ENCODE measurements around the gene ETV1. TPM values are rescaled to one million over a fixed set of nuclear protein-coding genes. Genes with fewer than 3 reads are reported as not detected.

ETV1 gene
- total RNA-seq, 1 experiment from 2014 or later, result 0.52 TPM

GRCh38 chr7:13894377-13894776 is 95.1 kb downstream of the ETV1 start:
- Mint-ChIP-seq H3K9me3 (ENCODE audit: unreplicated experiment) (no peaks in the 10 kb centered on the region), H3K4me1 (ENCODE audit: low read depth, unreplicated experiment) (peaks cover 6% of the 10 kb centered on the region), H3K27ac (ENCODE audit: unreplicated experiment) (no peak overlapping the region), H3K4me3 (ENCODE audit: unreplicated experiment) (no peak overlapping the region), H3K36me3 (ENCODE audit: insufficient read depth, unreplicated experiment) (no peaks in the 10 kb centered on the region), H3K27me3 (ENCODE audit: insufficient read depth, unreplicated experiment) (peaks cover 8% of the 10 kb centered on the region)
- no peak for DNase-seq
- no peaks in the 10 kb centered on the region for H3K27me3 ChIP-seq (replicated peaks; ENCODE audit: control insufficient read depth, insufficient read depth, low read length)
- intact Hi-C loops (cut with micrococcal nuclease; ENCODE audit: unreplicated experiment), result loop anchor here (2.0 kb wide), 1 partner anchor 562 kb away; no protein-coding TSS in a partner anchor
- no TSS peak for BruUV-seq (replicated peaks)
- H3K4me3 ChIP-seq (ENCODE audit: low read depth, low read length), result no peak overlapping the region
- no peaks in the 10 kb centered on the region for H3K4me1 ChIP-seq
- ChIA-PET CTCF (no interaction called here), POLR2A (no interaction called here)
- no peaks in the 10 kb centered on the region for H3K36me3 ChIP-seq (ENCODE audit: control insufficient read depth, insufficient read depth, low read length)
- TF ChIP-seq, protein P1, sequence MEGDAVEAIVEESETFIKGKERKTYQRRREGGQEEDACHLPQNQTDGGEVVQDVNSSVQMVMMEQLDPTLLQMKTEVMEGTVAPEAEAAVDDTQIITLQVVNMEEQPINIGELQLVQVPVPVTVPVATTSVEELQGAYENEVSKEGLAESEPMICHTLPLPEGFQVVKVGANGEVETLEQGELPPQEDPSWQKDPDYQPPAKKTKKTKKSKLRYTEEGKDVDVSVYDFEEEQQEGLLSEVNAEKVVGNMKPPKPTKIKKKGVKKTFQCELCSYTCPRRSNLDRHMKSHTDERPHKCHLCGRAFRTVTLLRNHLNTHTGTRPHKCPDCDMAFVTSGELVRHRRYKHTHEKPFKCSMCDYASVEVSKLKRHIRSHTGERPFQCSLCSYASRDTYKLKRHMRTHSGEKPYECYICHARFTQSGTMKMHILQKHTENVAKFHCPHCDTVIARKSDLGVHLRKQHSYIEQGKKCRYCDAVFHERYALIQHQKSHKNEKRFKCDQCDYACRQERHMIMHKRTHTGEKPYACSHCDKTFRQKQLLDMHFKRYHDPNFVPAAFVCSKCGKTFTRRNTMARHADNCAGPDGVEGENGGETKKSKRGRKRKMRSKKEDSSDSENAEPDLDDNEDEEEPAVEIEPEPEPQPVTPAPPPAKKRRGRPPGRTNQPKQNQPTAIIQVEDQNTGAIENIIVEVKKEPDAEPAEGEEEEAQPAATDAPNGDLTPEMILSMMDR (IDR thresholded peaks at IDR 0.05; ENCODE audit: insufficient read depth in 1 of 2, low read depth in 1 of 2, low read length in 1 of 2, severe bottlenecking in 1 of 2, unreplicated experiment in 1 of 2), result no peak
- H3K9me3 ChIP-seq, result no peaks in the 10 kb centered on the region

DNA sequence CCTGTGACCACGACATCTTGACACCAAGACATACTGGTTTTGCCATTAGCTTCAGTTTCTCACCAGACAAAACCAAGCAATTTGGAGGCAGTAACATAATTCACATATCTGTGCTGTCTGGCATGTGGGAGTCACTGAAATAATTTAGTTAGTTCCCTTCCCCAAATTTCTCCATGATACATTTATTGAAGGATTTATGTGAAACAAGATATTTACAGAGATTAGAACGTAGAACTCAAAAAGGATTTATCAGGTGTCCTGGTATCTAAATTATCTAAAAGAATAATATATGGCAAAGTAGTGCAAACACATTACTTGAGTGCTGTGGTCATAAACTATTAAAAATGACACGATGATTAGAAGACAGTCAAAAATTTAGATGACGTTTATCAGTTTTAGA is 98.7 kb downstream of the ETV1 start:
- Histone ChIP-seq H3K27me3 (replicated peaks; ENCODE audit: control insufficient read depth, insufficient read depth, low read length) (no peaks in the 10 kb centered on the region), H3K4me3 (ENCODE audit: low read depth, low read length) (no peak overlapping the region), H3K4me1 (no peaks in the 10 kb centered on the region), H3K36me3 (ENCODE audit: control insufficient read depth, insufficient read depth, low read length) (no peaks in the 10 kb centered on the region), H3K9me3 (no peaks in the 10 kb centered on the region)
- Mint-ChIP-seq H3K4me3 (ENCODE audit: unreplicated experiment) (no peak overlapping the region), H3K4me1 (ENCODE audit: low read depth, unreplicated experiment) (no peaks in the 10 kb centered on the region), H3K36me3 (ENCODE audit: insufficient read depth, unreplicated experiment) (no peaks in the 10 kb centered on the region), H3K27ac (ENCODE audit: unreplicated experiment) (no peak overlapping the region), H3K9me3 (ENCODE audit: unreplicated experiment) (no peaks in the 10 kb centered on the region), H3K27me3 (ENCODE audit: insufficient read depth, unreplicated experiment) (no peaks in the 10 kb centered on the region)
- TF ChIP-seq, protein P1 (IDR thresholded peaks at IDR 0.05; ENCODE audit: insufficient read depth in 1 of 2, low read depth in 1 of 2, low read length in 1 of 2, severe bottlenecking in 1 of 2, unreplicated experiment in 1 of 2), result no peak
- CTCF ChIA-PET, result no interaction called here
- POLR2A ChIA-PET, result no interaction called here
- intact Hi-C loops (cut with micrococcal nuclease; ENCODE audit: unreplicated experiment), result no loop called here
- DNase-seq, result no peak
- BruUV-seq (replicated peaks), result no TSS peak

GRCh38 chr7:13886356-13886755 is 103.1 kb downstream of the ETV1 start:
- H3K4me1 ChIP-seq, result no peaks in the 10 kb centered on the region
- no peaks in the 10 kb centered on the region for H3K4me1 Mint-ChIP-seq (ENCODE audit: low read depth, unreplicated experiment)
- no TSS peak for BruUV-seq (replicated peaks)
- H3K36me3 ChIP-seq (ENCODE audit: control insufficient read depth, insufficient read depth, low read length), result no peaks in the 10 kb centered on the region
- no peaks in the 10 kb centered on the region for H3K36me3 Mint-ChIP-seq (ENCODE audit: insufficient read depth, unreplicated experiment)
- H3K27ac Mint-ChIP-seq (ENCODE audit: unreplicated experiment), result no peak overlapping the region
- DNase-seq, result no peak
- no peaks in the 10 kb centered on the region for H3K27me3 ChIP-seq (replicated peaks; ENCODE audit: control insufficient read depth, insufficient read depth, low read length)
- no peaks in the 10 kb centered on the region for H3K9me3 Mint-ChIP-seq (ENCODE audit: unreplicated experiment)
- TF ChIP-seq, protein P1 (IDR thresholded peaks at IDR 0.05; ENCODE audit: insufficient read depth in 1 of 2, low read depth in 1 of 2, low read length in 1 of 2, severe bottlenecking in 1 of 2, unreplicated experiment in 1 of 2), result no peak
- POLR2A ChIA-PET, result no interaction called here
- no peak overlapping the region for H3K4me3 Mint-ChIP-seq (ENCODE audit: unreplicated experiment)
- H3K9me3 ChIP-seq, result no peaks in the 10 kb centered on the region
- CTCF ChIA-PET, result no interaction called here
- H3K4me3 ChIP-seq (ENCODE audit: low read depth, low read length), result no peak overlapping the region
- H3K27me3 Mint-ChIP-seq (ENCODE audit: insufficient read depth, unreplicated experiment), result peaks cover 6% of the 10 kb centered on the region
- intact Hi-C loops (cut with micrococcal nuclease; ENCODE audit: unreplicated experiment), result no loop called here

Data from Caco-2 (cell line).